ENCODE measurements around the gene RNF17.
"Not testable (repeated sequence)": the region's sequence is repeated elsewhere in the genome, so short reads cannot be mapped to it uniquely, and the experiment has no call there.

Gene RNF17

GRCh38 chr13:24763596-24764275, at the start of gene RNF17:
Gene RNF17, plus strand, starts transcription at chr13:24764169. Its CDS starts 35 bp downstream, at chr13:24764204.
- DNase-seq = no peak

- no peak for DNase-seq
These were observed 48.0 kb upstream of the RNF17 start for GRCh38 chr13:24716011-24716410.

- DNase-seq = no peak
These were observed 47.5 kb upstream of the RNF17 start for GRCh38 chr13:24716446-24716845.

GRCh38 chr13:24717217-24717616, 46.8 kb upstream of the RNF17 start:
- DNase-seq = no peak

GRCh38 chr13:24718192-24718965, 45.6 kb upstream of the RNF17 start:
- no peak for DNase-seq

- DNase-seq = no peak
These were observed 44.8 kb upstream of the RNF17 start for GRCh38 chr13:24719139-24719538.

GRCh38 chr13:24723206-24723605, 40.8 kb upstream of the RNF17 start:
- DNase-seq = no peak

- DNase-seq = no peak
These were observed 39.3 kb upstream of the RNF17 start for GRCh38 chr13:24724714-24725113.

- DNase-seq = no peak
These were observed 38.6 kb upstream of the RNF17 start for GRCh38 chr13:24725379-24725778.

GRCh38 chr13:24727731-24728601, 36.0 kb upstream of the RNF17 start:
- DNase-seq = peak; percentile 94

GRCh38 chr13:24730873-24731567, 32.9 kb upstream of the RNF17 start:
- not testable (repeated sequence) for DNase-seq

GRCh38 chr13:24734950-24735349, 29.0 kb upstream of the RNF17 start:
- no peak for DNase-seq

- DNase-seq = no peak
These were observed 26.9 kb upstream of the RNF17 start for GRCh38 chr13:24737042-24737441.

- no peak for DNase-seq
These were observed 25.6 kb upstream of the RNF17 start for GRCh38 chr13:24738366-24738847.

GRCh38 chr13:24740014-24740890, 23.7 kb upstream of the RNF17 start:
- DNase-seq = no peak

- DNase-seq = no peak
These were observed 22.8 kb upstream of the RNF17 start for GRCh38 chr13:24741016-24741662.

- DNase-seq = no peak
These were observed 22.2 kb upstream of the RNF17 start for GRCh38 chr13:24741791-24742190.

GRCh38 chr13:24742294-24742693, 21.7 kb upstream of the RNF17 start:
- DNase-seq = peak; percentile 46

- DNase-seq = no peak
These were observed 21.0 kb upstream of the RNF17 start for GRCh38 chr13:24742977-24743376.

- no peak for DNase-seq
These were observed 19.7 kb upstream of the RNF17 start for GRCh38 chr13:24744247-24744646.

GRCh38 chr13:24745516-24745860, 18.5 kb upstream of the RNF17 start:
- no peak for DNase-seq

All from eye (tissue), 1 donor.